CD4-positive, CD25-positive, alpha-beta regulatory T cell (primary cell): Measurements from ENCODE around the gene SMTN. TPM values are rescaled to one million over a fixed set of nuclear protein-coding genes. Genes with fewer than 3 reads are reported as not detected.

Experiments
- ATAC-seq, 2 donors: fragments of 150-1000 bp; cut with Tn5 transposase; one replicate each; pipeline ENCODE4 v1.10.0; 2021; ENCODE audit warnings: low read depth in 2 of 2, moderate number of reproducible peaks in 2 of 2, moderate library complexity in 1 of 2
- DNase-seq, 3 donors: peaks; one replicate each; pipeline versions ENCODE4 v3.0.0 to v3.0.0-alpha.2; 2012 to 2022; ENCODE audit warnings: mixed read lengths in 1 of 3
- H3K27ac ChIP-seq: one replicate; pipeline ENCODE4 v1.7.0; 2013; ENCODE audit warnings: mild to moderate bottlenecking, low read length; ENCODE audit not compliant: insufficient read depth, poor library complexity, severe bottlenecking
- H3K27me3 ChIP-seq: one replicate; pipeline ENCODE4 v1.7.0; 2013; ENCODE audit warnings: low read length; ENCODE audit not compliant: control insufficient read depth, insufficient read depth
- H3K36me3 ChIP-seq: one replicate; pipeline ENCODE4 v1.7.0; 2013; ENCODE audit warnings: mild to moderate bottlenecking, low read length, moderate library complexity; ENCODE audit not compliant: control insufficient read depth, insufficient read depth
- H3K4me1 ChIP-seq: 2 replicates; pipeline ENCODE4 v1.7.0; 2013; ENCODE audit warnings: mild to moderate bottlenecking, low read length; ENCODE audit not compliant: insufficient read depth, control insufficient read depth, poor library complexity, severe bottlenecking
- H3K4me3 ChIP-seq: one replicate; pipeline ENCODE4 v1.7.0; 2013; ENCODE audit warnings: low read depth, mild to moderate bottlenecking, low read length, moderate library complexity
- H3K9me3 ChIP-seq, 2 experiments: 1 replicate in 1 of 2; 2 replicates in 1 of 2; pipeline ENCODE4 v1.7.0; 2013; ENCODE audit warnings: low read length in 2 of 2, mild to moderate bottlenecking in 1 of 2, moderate library complexity in 1 of 2; ENCODE audit not compliant: control insufficient read depth in 2 of 2
- H3K27ac Mint-ChIP-seq, 3 donors: one replicate each; pipeline ENCODE4 v1.8.0; 2020 to 2022; ENCODE audit warnings: mild to moderate bottlenecking in 3 of 3, mixed read lengths in 3 of 3, moderate library complexity in 2 of 3
- H3K27me3 Mint-ChIP-seq: one replicate; pipeline ENCODE4 v1.8.0; 2022; ENCODE audit warnings: mild to moderate bottlenecking, mixed read lengths
- H3K36me3 Mint-ChIP-seq: one replicate; pipeline ENCODE4 v1.8.0; 2020; ENCODE audit warnings: mixed read lengths
- H3K4me1 Mint-ChIP-seq, 4 donors: one replicate each; pipeline ENCODE4 v1.8.0; 2020 to 2022; ENCODE audit warnings: mixed read lengths in 4 of 4, mild to moderate bottlenecking in 1 of 4
- H3K4me3 Mint-ChIP-seq, 4 donors: one replicate each; pipeline ENCODE4 v1.8.0; 2020 to 2022; ENCODE audit warnings: mild to moderate bottlenecking in 4 of 4, mixed read lengths in 4 of 4, moderate library complexity in 3 of 4
- H3K9me3 Mint-ChIP-seq, 7 donors: one replicate each; pipeline ENCODE4 v1.8.0; 2020 to 2022; ENCODE audit warnings: mixed read lengths in 7 of 7, mild to moderate bottlenecking in 3 of 7, moderate library complexity in 2 of 7
- polyA plus RNA-seq, 4 donors: library from polyadenylated mRNA; unstranded; fragments of 300-500 nt; fragmentation: Illumina TruSeq; gene quantifications; one replicate each; pipeline ENCODE4 v1.2.3, GENCODE V29; 2021
- total RNA-seq: library from RNA; stranded (reverse); gene quantifications from one replicate; pipeline ENCODE4 v1.2.3, GENCODE V29; 2022

The SMTN gene
- total and polyA plus RNA-seq, 5 donors from 2014 or later: 0.33 to 6.5 (median 0.63) TPM; not detected in 1

- H3K4me3 Mint-ChIP-seq: no peak overlapping the region
- DNase-seq: no peak
- no peak overlapping the region for H3K27ac Mint-ChIP-seq
- H3K4me1 Mint-ChIP-seq: no peaks in the 10 kb centered on the region
- Histone ChIP-seq H3K4me3 (no peak overlapping the region), H3K36me3 (no peaks in the 10 kb centered on the region), H3K27me3 (no peaks in the 10 kb centered on the region), H3K4me1 (no peaks in the 10 kb centered on the region), H3K9me3 (no peaks in the 10 kb centered on the region), H3K27ac (no peak overlapping the region)
- no peak for ATAC-seq
- H3K36me3 Mint-ChIP-seq: no peaks in the 10 kb centered on the region
- H3K27me3 Mint-ChIP-seq: no peaks in the 10 kb centered on the region
- no peaks in the 10 kb centered on the region for H3K9me3 Mint-ChIP-seq
Observed at GRCh38 chr22:31133911-31134310, 52.8 kb downstream of the SMTN start.

GRCh38 chr22:31134688-31135087 is 53.6 kb downstream of the SMTN start:
- no peaks in the 10 kb centered on the region for H3K4me1 Mint-ChIP-seq
- no peaks in the 10 kb centered on the region for H3K9me3 Mint-ChIP-seq
- Histone ChIP-seq H3K9me3 (no peaks in the 10 kb centered on the region), H3K4me1 (no peaks in the 10 kb centered on the region), H3K4me3 (no peak overlapping the region), H3K36me3 (no peaks in the 10 kb centered on the region), H3K27ac (no peak overlapping the region), H3K27me3 (no peaks in the 10 kb centered on the region)
- DNase-seq (no peak), ATAC-seq (no peak)
- no peak overlapping the region for H3K4me3 Mint-ChIP-seq
- no peaks in the 10 kb centered on the region for H3K36me3 Mint-ChIP-seq
- H3K27me3 Mint-ChIP-seq: no peaks in the 10 kb centered on the region
- H3K27ac Mint-ChIP-seq: no peak overlapping the region

- Mint-ChIP-seq H3K4me1 (no peaks in the 10 kb centered on the region), H3K36me3 (no peaks in the 10 kb centered on the region), H3K27me3 (no peaks in the 10 kb centered on the region), H3K4me3 (no peak overlapping the region), H3K9me3 (no peaks in the 10 kb centered on the region), H3K27ac (peak overlapping the region in 1 of 3 donors; percentile 26)
- ATAC-seq: no peak
- no peaks in the 10 kb centered on the region for H3K4me1 ChIP-seq
- no peaks in the 10 kb centered on the region for H3K27me3 ChIP-seq
- DNase-seq: no peak
- H3K27ac ChIP-seq: no peak overlapping the region
- no peaks in the 10 kb centered on the region for H3K9me3 ChIP-seq
- H3K4me3 ChIP-seq: no peak overlapping the region
- no peaks in the 10 kb centered on the region for H3K36me3 ChIP-seq
Observed at GRCh38 chr22:31135706-31136105, 54.6 kb downstream of the SMTN start.

- Mint-ChIP-seq H3K9me3 (no peaks in the 10 kb centered on the region), H3K36me3 (no peaks in the 10 kb centered on the region), H3K4me3 (no peak overlapping the region), H3K27ac (peak overlapping the region in 1 of 3 donors; percentile 26), H3K27me3 (no peaks in the 10 kb centered on the region), H3K4me1 (no peaks in the 10 kb centered on the region)
- no peaks in the 10 kb centered on the region for H3K4me1 ChIP-seq
- H3K36me3 ChIP-seq: no peaks in the 10 kb centered on the region
- DNase-seq (no peak), ATAC-seq (no peak)
- no peaks in the 10 kb centered on the region for H3K9me3 ChIP-seq
- no peak overlapping the region for H3K4me3 ChIP-seq
- H3K27ac ChIP-seq: no peak overlapping the region
- no peaks in the 10 kb centered on the region for H3K27me3 ChIP-seq
Observed at GRCh38 chr22:31136155-31136554, 55.0 kb downstream of the SMTN start.

GRCh38 chr22:31136711-31137110 is 55.6 kb downstream of the SMTN start:
- Mint-ChIP-seq H3K9me3 (no peaks in the 10 kb centered on the region), H3K27ac (no peak overlapping the region), H3K36me3 (no peaks in the 10 kb centered on the region), H3K27me3 (no peaks in the 10 kb centered on the region), H3K4me3 (no peak overlapping the region), H3K4me1 (no peaks in the 10 kb centered on the region)
- no peak for ATAC-seq
- Histone ChIP-seq H3K27ac (no peak overlapping the region), H3K27me3 (no peaks in the 10 kb centered on the region), H3K36me3 (no peaks in the 10 kb centered on the region), H3K9me3 (no peaks in the 10 kb centered on the region), H3K4me1 (no peaks in the 10 kb centered on the region), H3K4me3 (no peak overlapping the region)
- no peak for DNase-seq

- no peaks in the 10 kb centered on the region for H3K36me3 Mint-ChIP-seq
- no peaks in the 10 kb centered on the region for H3K36me3 ChIP-seq
- no peak overlapping the region for H3K4me3 ChIP-seq
- H3K27me3 Mint-ChIP-seq: no peaks in the 10 kb centered on the region
- peaks cover 0 to 3% (median 0%) of the 10 kb centered on the region in 7 donors for H3K9me3 Mint-ChIP-seq
- no peaks in the 10 kb centered on the region for H3K4me1 ChIP-seq
- H3K9me3 ChIP-seq: no peaks in the 10 kb centered on the region
- H3K27me3 ChIP-seq: no peaks in the 10 kb centered on the region
- ATAC-seq: no peak
- no peak overlapping the region for H3K27ac ChIP-seq
- H3K27ac Mint-ChIP-seq: no peak overlapping the region
- H3K4me3 Mint-ChIP-seq: no peak overlapping the region
- DNase-seq: no peak
- H3K4me1 Mint-ChIP-seq: no peaks in the 10 kb centered on the region
Observed at GRCh38 chr22:31137721-31138120, 56.6 kb downstream of the SMTN start.

- H3K27ac Mint-ChIP-seq: no peak overlapping the region
- no peak for DNase-seq
- H3K27me3 ChIP-seq: no peaks in the 10 kb centered on the region
- no peak for ATAC-seq
- no peaks in the 10 kb centered on the region for H3K4me1 ChIP-seq
- no peaks in the 10 kb centered on the region for H3K27me3 Mint-ChIP-seq
- no peak overlapping the region for H3K27ac ChIP-seq
- H3K4me3 Mint-ChIP-seq: no peak overlapping the region
- no peaks in the 10 kb centered on the region for H3K4me1 Mint-ChIP-seq
- no peaks in the 10 kb centered on the region for H3K36me3 Mint-ChIP-seq
- no peaks in the 10 kb centered on the region for H3K36me3 ChIP-seq
- H3K9me3 Mint-ChIP-seq: peaks cover 0 to 3% (median 0%) of the 10 kb centered on the region in 7 donors
- no peak overlapping the region for H3K4me3 ChIP-seq
- no peaks in the 10 kb centered on the region for H3K9me3 ChIP-seq
Observed at GRCh38 chr22:31138126-31138525, 57.0 kb downstream of the SMTN start.

- no peaks in the 10 kb centered on the region for H3K36me3 ChIP-seq
- H3K4me1 Mint-ChIP-seq: no peaks in the 10 kb centered on the region
- peak overlapping the region in 1 of 3 donors; percentile 7 for H3K27ac Mint-ChIP-seq
- no peak overlapping the region for H3K4me3 ChIP-seq
- H3K27ac ChIP-seq: no peak overlapping the region
- no peak overlapping the region for H3K4me3 Mint-ChIP-seq
- H3K9me3 ChIP-seq: no peaks in the 10 kb centered on the region
- H3K27me3 Mint-ChIP-seq: no peaks in the 10 kb centered on the region
- no peaks in the 10 kb centered on the region for H3K27me3 ChIP-seq
- H3K4me1 ChIP-seq: no peaks in the 10 kb centered on the region
- peaks cover 0 to 3% (median 0%) of the 10 kb centered on the region in 7 donors for H3K9me3 Mint-ChIP-seq
- ATAC-seq (no peak), DNase-seq (no peak)
- H3K36me3 Mint-ChIP-seq: no peaks in the 10 kb centered on the region
Observed at GRCh38 chr22:31139066-31139465, 57.9 kb downstream of the SMTN start.
